HEK293 (cell line): Measurements from ENCODE around the gene LDB2.

Experiments used
- TRIM28 ChIP-seq: IDR thresholded peaks from 2 replicates; pipeline ENCODE4 v1.6.1; 2011; ENCODE audit warnings: low read length, control low read depth, borderline replicate concordance
- ZBTB1 ChIP-seq: fragments of 450-650 bp; formaldehyde crosslinking; IDR thresholded peaks from 2 replicates; pipeline ENCODE4 v1.5.1; 2016; ENCODE audit warnings: missing biosample characterization, missing genetic modification characterization
- ZNF121 ChIP-seq: fragments of 450-650 bp; formaldehyde crosslinking; IDR thresholded peaks from 2 replicates; pipeline ENCODE4 v1.5.1; 2016; ENCODE audit warnings: missing biosample characterization, missing genetic modification characterization
- ZNF239 ChIP-seq: fragments of 450-650 bp; formaldehyde crosslinking; IDR thresholded peaks from 2 replicates; pipeline ENCODE4 v1.5.1; 2016; ENCODE audit warnings: missing biosample characterization, missing genetic modification characterization
- ZNF473 ChIP-seq: fragments of 450-650 bp; formaldehyde crosslinking; IDR thresholded peaks from 2 replicates; pipeline ENCODE4 v1.5.1; 2017; ENCODE audit warnings: missing biosample characterization, missing genetic modification characterization
- ZNF585B ChIP-seq: fragments of 450-650 bp; formaldehyde crosslinking; IDR thresholded peaks from 2 replicates; pipeline ENCODE4 v1.5.1; 2016; ENCODE audit warnings: missing biosample characterization, missing genetic modification characterization
- ZNF670 ChIP-seq: fragments of 450-650 bp; formaldehyde crosslinking; IDR thresholded peaks from 2 replicates; pipeline ENCODE4 v1.5.1; 2016; ENCODE audit warnings: missing biosample characterization, missing genetic modification characterization, low read depth
- ZNF792 ChIP-seq: fragments of 450-650 bp; formaldehyde crosslinking; IDR thresholded peaks from 2 replicates; pipeline ENCODE4 v1.5.1; 2016; ENCODE audit warnings: missing biosample characterization, missing genetic modification characterization
- TF ChIP-seq, protein P1 (sequence below): fragments of 450-650 bp; formaldehyde crosslinking; IDR thresholded peaks from 2 replicates; pipeline ENCODE4 v1.5.1; 2016; ENCODE audit warnings: missing biosample characterization, missing genetic modification characterization
- TF ChIP-seq, protein P2 (sequence below): fragments of 450-650 bp; formaldehyde crosslinking; IDR thresholded peaks from 2 replicates; pipeline ENCODE4 v1.5.1; 2016; ENCODE audit warnings: missing biosample characterization, missing genetic modification characterization
- TF ChIP-seq, protein P3 (sequence below): fragments of 450-650 bp; formaldehyde crosslinking; IDR thresholded peaks from 2 replicates; pipeline ENCODE4 v1.5.1; 2016; ENCODE audit warnings: missing biosample characterization, missing genetic modification characterization
- TF ChIP-seq, protein P4 (sequence below): sonication (generic); formaldehyde crosslinking; IDR thresholded peaks from 2 replicates; pipeline ENCODE4 v1.8.1; 2022; ENCODE audit warnings: mild to moderate bottlenecking, moderate library complexity, missing genetic modification reagents
- TF ChIP-seq, protein P5 (sequence below): fragments of 450-650 bp; formaldehyde crosslinking; IDR thresholded peaks from 2 replicates; pipeline ENCODE4 v1.5.1; 2017; ENCODE audit warnings: missing biosample characterization, missing genetic modification characterization

DNA sequence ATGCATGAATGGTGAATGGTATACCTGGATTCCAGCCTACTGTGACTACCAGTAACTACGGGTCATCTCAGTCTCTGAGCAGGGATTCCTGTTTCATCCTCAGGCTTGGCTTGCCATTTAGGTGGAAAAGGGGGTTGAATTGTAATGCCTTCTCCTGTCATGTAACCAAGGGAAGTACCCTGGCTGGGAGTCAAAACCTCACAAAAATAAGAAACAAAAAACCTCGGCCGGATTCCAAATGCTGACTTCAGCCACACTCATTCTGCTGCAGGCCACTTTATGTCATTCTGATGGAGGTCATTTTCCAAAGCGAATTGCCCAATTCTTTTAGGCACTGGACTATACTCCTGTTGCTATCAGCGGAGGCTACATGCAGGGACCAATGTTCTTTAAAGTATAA lies 324.7 kb downstream of the LDB2 start:
- TF ChIP-seq, protein P1, sequence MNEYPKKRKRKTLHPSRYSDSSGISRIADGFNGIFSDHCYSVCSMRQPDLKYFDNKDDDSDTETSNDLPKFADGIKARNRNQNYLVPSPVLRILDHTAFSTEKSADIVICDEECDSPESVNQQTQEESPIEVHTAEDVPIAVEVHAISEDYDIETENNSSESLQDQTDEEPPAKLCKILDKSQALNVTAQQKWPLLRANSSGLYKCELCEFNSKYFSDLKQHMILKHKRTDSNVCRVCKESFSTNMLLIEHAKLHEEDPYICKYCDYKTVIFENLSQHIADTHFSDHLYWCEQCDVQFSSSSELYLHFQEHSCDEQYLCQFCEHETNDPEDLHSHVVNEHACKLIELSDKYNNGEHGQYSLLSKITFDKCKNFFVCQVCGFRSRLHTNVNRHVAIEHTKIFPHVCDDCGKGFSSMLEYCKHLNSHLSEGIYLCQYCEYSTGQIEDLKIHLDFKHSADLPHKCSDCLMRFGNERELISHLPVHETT (tag by site-specific recombination) = no peak
- TF ChIP-seq ZNF239 (tag by site-specific recombination) (no peak), ZNF121 (tag by site-specific recombination) (no peak), ZNF792 (tag by site-specific recombination) (no peak), ZNF585B (tag by site-specific recombination) (no peak), ZNF670 (no peak), ZNF473 (no peak), ZBTB1 (no peak), TRIM28 (no peak)
- TF ChIP-seq, protein P2, sequence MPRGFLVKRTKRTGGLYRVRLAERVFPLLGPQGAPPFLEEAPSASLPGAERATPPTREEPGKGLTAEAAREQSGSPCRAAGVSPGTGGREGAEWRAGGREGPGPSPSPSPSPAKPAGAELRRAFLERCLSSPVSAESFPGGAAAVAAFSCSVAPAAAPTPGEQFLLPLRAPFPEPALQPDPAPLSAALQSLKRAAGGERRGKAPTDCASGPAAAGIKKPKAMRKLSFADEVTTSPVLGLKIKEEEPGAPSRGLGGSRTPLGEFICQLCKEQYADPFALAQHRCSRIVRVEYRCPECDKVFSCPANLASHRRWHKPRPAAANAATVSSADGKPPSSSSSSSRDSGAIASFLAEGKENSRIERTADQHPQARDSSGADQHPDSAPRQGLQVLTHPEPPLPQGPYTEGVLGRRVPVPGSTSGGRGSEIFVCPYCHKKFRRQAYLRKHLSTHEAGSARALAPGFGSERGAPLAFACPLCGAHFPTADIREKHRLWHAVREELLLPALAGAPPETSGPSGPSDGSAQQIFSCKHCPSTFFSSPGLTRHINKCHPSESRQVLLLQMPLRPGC (tag by site-specific recombination) = no peak
- TF ChIP-seq, protein P3, sequence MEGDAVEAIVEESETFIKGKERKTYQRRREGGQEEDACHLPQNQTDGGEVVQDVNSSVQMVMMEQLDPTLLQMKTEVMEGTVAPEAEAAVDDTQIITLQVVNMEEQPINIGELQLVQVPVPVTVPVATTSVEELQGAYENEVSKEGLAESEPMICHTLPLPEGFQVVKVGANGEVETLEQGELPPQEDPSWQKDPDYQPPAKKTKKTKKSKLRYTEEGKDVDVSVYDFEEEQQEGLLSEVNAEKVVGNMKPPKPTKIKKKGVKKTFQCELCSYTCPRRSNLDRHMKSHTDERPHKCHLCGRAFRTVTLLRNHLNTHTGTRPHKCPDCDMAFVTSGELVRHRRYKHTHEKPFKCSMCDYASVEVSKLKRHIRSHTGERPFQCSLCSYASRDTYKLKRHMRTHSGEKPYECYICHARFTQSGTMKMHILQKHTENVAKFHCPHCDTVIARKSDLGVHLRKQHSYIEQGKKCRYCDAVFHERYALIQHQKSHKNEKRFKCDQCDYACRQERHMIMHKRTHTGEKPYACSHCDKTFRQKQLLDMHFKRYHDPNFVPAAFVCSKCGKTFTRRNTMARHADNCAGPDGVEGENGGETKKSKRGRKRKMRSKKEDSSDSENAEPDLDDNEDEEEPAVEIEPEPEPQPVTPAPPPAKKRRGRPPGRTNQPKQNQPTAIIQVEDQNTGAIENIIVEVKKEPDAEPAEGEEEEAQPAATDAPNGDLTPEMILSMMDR (tag by site-specific recombination) = no peak
- TF ChIP-seq, protein P4, sequence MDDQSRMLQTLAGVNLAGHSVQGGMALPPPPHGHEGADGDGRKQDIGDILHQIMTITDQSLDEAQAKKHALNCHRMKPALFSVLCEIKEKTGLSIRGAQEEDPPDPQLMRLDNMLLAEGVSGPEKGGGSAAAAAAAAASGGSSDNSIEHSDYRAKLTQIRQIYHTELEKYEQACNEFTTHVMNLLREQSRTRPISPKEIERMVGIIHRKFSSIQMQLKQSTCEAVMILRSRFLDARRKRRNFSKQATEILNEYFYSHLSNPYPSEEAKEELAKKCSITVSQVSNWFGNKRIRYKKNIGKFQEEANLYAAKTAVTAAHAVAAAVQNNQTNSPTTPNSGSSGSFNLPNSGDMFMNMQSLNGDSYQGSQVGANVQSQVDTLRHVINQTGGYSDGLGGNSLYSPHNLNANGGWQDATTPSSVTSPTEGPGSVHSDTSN (CRISPR knock-in tag) = no peak
- TF ChIP-seq, protein P5, sequence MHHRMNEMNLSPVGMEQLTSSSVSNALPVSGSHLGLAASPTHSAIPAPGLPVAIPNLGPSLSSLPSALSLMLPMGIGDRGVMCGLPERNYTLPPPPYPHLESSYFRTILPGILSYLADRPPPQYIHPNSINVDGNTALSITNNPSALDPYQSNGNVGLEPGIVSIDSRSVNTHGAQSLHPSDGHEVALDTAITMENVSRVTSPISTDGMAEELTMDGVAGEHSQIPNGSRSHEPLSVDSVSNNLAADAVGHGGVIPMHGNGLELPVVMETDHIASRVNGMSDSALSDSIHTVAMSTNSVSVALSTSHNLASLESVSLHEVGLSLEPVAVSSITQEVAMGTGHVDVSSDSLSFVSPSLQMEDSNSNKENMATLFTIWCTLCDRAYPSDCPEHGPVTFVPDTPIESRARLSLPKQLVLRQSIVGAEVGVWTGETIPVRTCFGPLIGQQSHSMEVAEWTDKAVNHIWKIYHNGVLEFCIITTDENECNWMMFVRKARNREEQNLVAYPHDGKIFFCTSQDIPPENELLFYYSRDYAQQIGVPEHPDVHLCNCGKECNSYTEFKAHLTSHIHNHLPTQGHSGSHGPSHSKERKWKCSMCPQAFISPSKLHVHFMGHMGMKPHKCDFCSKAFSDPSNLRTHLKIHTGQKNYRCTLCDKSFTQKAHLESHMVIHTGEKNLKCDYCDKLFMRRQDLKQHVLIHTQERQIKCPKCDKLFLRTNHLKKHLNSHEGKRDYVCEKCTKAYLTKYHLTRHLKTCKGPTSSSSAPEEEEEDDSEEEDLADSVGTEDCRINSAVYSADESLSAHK (tag by site-specific recombination) = no peak
